Peyer's patch (tissue), 4 donors: ENCODE results near the gene SEC22A. TPM values are rescaled to one million over a fixed set of nuclear protein-coding genes. Genes with fewer than 3 reads are reported as not detected.

ENCODE experiments used
- DNase-seq, 3 donors: peaks; one replicate each; pipeline ENCODE4 v3.0.0-alpha.2; 2017 to 2019
- H3K27ac ChIP-seq, 4 donors: fragments of 200-600 bp; sonication (generic); one replicate each; pipeline ENCODE4 v1.5.1; 2016 to 2019
- H3K27me3 ChIP-seq, 2 donors: fragments of 200-600 bp; sonication (generic); one replicate each; pipeline ENCODE4 v1.5.1; 2019
- H3K36me3 ChIP-seq, 3 donors: fragments of 200-600 bp; sonication (generic); one replicate each; pipeline ENCODE4 v1.5.1; 2016 to 2019
- H3K4me1 ChIP-seq, 4 donors: fragments of 200-600 bp; sonication (generic); one replicate each; pipeline ENCODE4 v1.5.1; 2016 to 2019
- H3K4me3 ChIP-seq, 4 donors: fragments of 200-600 bp; sonication (generic); 1 replicate in 3 of 4; 2 replicates in 1 of 4; pipeline ENCODE4 v1.5.1; 2016 to 2019; ENCODE audit warnings: mild to moderate bottlenecking in 1 of 4
- H3K9me3 ChIP-seq, 4 donors: fragments of 200-600 bp; sonication (generic); one replicate each; pipeline ENCODE4 v1.5.1; 2016 to 2019; ENCODE audit warnings: mild to moderate bottlenecking in 1 of 4
- CTCF ChIP-seq, 6 experiments: fragments of 450-650 bp in 4 of 6; fragments of 200-600 bp in 2 of 6; sonication (generic) in 1 of 6; IDR thresholded peaks; one replicate each; pipeline ENCODE4 v1.5.1; 2017 to 2019; ENCODE audit warnings: antibody characterized with exemption in 6 of 6, mild to moderate bottlenecking in 3 of 6, moderate library complexity in 1 of 6
- POLR2A ChIP-seq, 2 donors: fragments of 450-650 bp; IDR thresholded peaks; one replicate each; pipeline ENCODE4 v1.5.1; 2017; ENCODE audit warnings: antibody characterized with exemption in 2 of 2, mild to moderate bottlenecking in 2 of 2, moderate library complexity in 2 of 2
- total RNA-seq, 4 donors: library from RNA; depleted of rRNA; stranded (reverse); fragments of >200 nt; gene quantifications; one replicate each; pipeline ENCODE4 v1.1.0, GENCODE V29; 2016

The SEC22A gene
- total RNA-seq, 4 donors from 2014 or later = 9.9 to 21.7 (median 16.5) TPM

- no peaks in the 10 kb centered on the region for H3K4me1 ChIP-seq
- no peaks in the 10 kb centered on the region for H3K27me3 ChIP-seq
- H3K36me3 ChIP-seq = no peaks in the 10 kb centered on the region
- H3K27ac ChIP-seq = no peak overlapping the region
- DNase-seq = no peak
- H3K9me3 ChIP-seq = no peaks in the 10 kb centered on the region
- TF ChIP-seq POLR2A (IDR thresholded peaks at IDR 0.05) (no peak), CTCF (IDR thresholded peaks at IDR 0.05) (no peak)
- H3K4me3 ChIP-seq = no peak overlapping the region
Measured at GRCh38 chr3:123279121-123279520, 77.4 kb downstream of the SEC22A start.

- Histone ChIP-seq H3K36me3 (no peaks in the 10 kb centered on the region), H3K27ac (no peak overlapping the region), H3K4me3 (no peak overlapping the region), H3K9me3 (no peaks in the 10 kb centered on the region), H3K27me3 (no peaks in the 10 kb centered on the region), H3K4me1 (no peaks in the 10 kb centered on the region)
- DNase-seq = no peak
- TF ChIP-seq CTCF (IDR thresholded peaks at IDR 0.05) (no peak), POLR2A (IDR thresholded peaks at IDR 0.05) (no peak)
Measured at GRCh38 chr3:123281406-123281805, 79.7 kb downstream of the SEC22A start.

- no peaks in the 10 kb centered on the region for H3K36me3 ChIP-seq
- H3K27ac ChIP-seq = no peak overlapping the region
- H3K4me1 ChIP-seq = no peaks in the 10 kb centered on the region
- no peaks in the 10 kb centered on the region for H3K9me3 ChIP-seq
- DNase-seq = no peak
- TF ChIP-seq POLR2A (IDR thresholded peaks at IDR 0.05) (no peak), CTCF (IDR thresholded peaks at IDR 0.05) (no peak)
- no peaks in the 10 kb centered on the region for H3K27me3 ChIP-seq
- H3K4me3 ChIP-seq = no peak overlapping the region
Measured at GRCh38 chr3:123281929-123282328, 80.2 kb downstream of the SEC22A start.

GRCh38 chr3:123282461-123282860, 80.7 kb downstream of the SEC22A start:
- Histone ChIP-seq H3K4me1 (no peaks in the 10 kb centered on the region), H3K36me3 (no peaks in the 10 kb centered on the region), H3K27ac (no peak overlapping the region), H3K27me3 (no peaks in the 10 kb centered on the region), H3K9me3 (no peaks in the 10 kb centered on the region), H3K4me3 (no peak overlapping the region)
- no peak for TF ChIP-seq POLR2A (IDR thresholded peaks at IDR 0.05)
- no peak for TF ChIP-seq CTCF (IDR thresholded peaks at IDR 0.05)
- DNase-seq = no peak

GRCh38 chr3:123283074-123283473, 81.3 kb downstream of the SEC22A start:
- no peak for DNase-seq
- Histone ChIP-seq H3K9me3 (no peaks in the 10 kb centered on the region), H3K36me3 (no peaks in the 10 kb centered on the region), H3K27ac (no peak overlapping the region), H3K4me3 (no peak overlapping the region), H3K4me1 (no peaks in the 10 kb centered on the region), H3K27me3 (no peaks in the 10 kb centered on the region)
- TF ChIP-seq POLR2A (IDR thresholded peaks at IDR 0.05) = no peak
- TF ChIP-seq CTCF (IDR thresholded peaks at IDR 0.05) = no peak
